ENCODE results near the gene CHPF.

- no peak for TF ChIP-seq EZH2 (IDR thresholded peaks at IDR 0.05; ENCODE audit: borderline replicate concordance, insufficient read depth, low read depth, low read length, poor library complexity, severe bottlenecking)
- TF ChIP-seq, protein P1, sequence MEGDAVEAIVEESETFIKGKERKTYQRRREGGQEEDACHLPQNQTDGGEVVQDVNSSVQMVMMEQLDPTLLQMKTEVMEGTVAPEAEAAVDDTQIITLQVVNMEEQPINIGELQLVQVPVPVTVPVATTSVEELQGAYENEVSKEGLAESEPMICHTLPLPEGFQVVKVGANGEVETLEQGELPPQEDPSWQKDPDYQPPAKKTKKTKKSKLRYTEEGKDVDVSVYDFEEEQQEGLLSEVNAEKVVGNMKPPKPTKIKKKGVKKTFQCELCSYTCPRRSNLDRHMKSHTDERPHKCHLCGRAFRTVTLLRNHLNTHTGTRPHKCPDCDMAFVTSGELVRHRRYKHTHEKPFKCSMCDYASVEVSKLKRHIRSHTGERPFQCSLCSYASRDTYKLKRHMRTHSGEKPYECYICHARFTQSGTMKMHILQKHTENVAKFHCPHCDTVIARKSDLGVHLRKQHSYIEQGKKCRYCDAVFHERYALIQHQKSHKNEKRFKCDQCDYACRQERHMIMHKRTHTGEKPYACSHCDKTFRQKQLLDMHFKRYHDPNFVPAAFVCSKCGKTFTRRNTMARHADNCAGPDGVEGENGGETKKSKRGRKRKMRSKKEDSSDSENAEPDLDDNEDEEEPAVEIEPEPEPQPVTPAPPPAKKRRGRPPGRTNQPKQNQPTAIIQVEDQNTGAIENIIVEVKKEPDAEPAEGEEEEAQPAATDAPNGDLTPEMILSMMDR (IDR thresholded peaks at IDR 0.05): no peak
Observed at GRCh38 chr2:219514836-219515235, 28.8 kb downstream of the CHPF start.

Data from B cell (primary cell).